ENCODE data around the gene PPP1R2B. TPM values are rescaled to one million over a fixed set of nuclear protein-coding genes. Genes with fewer than 3 reads are reported as not detected.

The PPP1R2B gene
- total RNA-seq, 1 experiment from 2014 or later = not detected

DNA sequence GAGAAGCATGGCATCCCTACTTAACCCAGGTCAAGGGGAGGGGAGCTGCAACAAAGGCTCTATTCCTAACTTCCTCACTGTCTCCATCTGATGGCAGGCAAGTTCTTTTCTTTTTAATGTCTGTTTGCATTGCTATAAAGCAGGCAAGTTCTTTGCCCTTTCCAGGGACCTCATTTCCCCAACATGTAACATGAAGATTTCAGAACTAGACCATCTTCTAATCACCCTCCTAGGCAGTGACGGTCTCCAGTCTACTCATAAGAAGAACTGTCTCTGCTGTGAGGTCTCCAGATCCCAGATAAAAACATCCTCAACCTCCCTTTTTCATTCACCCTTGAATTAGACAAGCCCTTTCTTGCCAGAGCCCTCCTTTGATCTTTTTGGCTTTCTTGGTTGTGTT lies 42.1 kb downstream of the PPP1R2B start:
- CTCF ChIA-PET = no interaction called here
- no peaks in the 10 kb centered on the region for H3K9me3 ChIP-seq (ENCODE audit: insufficient read depth, low read depth)

DNA sequence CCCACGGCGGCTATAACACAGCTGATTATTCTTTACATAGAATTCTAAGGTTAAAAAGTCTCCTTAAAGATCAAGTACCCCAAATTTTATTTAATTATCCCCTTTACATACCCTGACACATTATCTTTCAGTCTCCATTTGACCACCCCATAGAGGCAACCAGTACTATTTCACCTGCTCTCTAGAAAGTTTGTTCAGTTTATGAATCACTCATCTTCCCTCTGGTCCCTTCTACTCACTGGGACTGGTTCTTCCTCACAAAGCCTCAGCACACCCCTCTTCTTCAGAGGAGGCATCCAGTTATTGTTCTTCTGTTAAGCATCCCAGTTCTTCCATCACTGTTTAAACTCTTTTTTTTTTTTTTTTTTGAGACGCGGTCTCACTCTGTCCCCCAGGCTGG lies 42.8 kb downstream of the PPP1R2B start:
- H3K4me2 ChIP-seq = no peak overlapping the region
- H3K27ac ChIP-seq = no peak overlapping the region
- intact Hi-C loops (cut with micrococcal nuclease; ENCODE audit: unreplicated experiment) = no loop called here
- POLR2A ChIA-PET (ENCODE audit: unreplicated experiment) = no interaction called here
- H2AFZ ChIP-seq = no peak overlapping the region
- H3K9me3 ChIP-seq (ENCODE audit: insufficient read depth, low read depth) = no peaks in the 10 kb centered on the region
- peaks cover 34% of the 10 kb centered on the region for H3K27me3 ChIP-seq (ENCODE audit: insufficient read depth, low read depth)
- no peaks in the 10 kb centered on the region for H3K79me2 ChIP-seq (ENCODE audit: low read depth)
- no peaks in the 10 kb centered on the region for H3K36me3 ChIP-seq (ENCODE audit: low read depth)
- CTCF ChIA-PET = no interaction called here
- H3F3A ChIP-seq (ENCODE audit: insufficient read depth, low read depth) = no peaks in the 10 kb centered on the region
- no peaks in the 10 kb centered on the region for H3K4me1 ChIP-seq (replicated peaks; ENCODE audit: insufficient read depth)
- no peak for TF ChIP-seq EZH2 (IDR thresholded peaks at IDR 0.05; ENCODE audit: low read depth)
- TF ChIP-seq, protein P1, sequence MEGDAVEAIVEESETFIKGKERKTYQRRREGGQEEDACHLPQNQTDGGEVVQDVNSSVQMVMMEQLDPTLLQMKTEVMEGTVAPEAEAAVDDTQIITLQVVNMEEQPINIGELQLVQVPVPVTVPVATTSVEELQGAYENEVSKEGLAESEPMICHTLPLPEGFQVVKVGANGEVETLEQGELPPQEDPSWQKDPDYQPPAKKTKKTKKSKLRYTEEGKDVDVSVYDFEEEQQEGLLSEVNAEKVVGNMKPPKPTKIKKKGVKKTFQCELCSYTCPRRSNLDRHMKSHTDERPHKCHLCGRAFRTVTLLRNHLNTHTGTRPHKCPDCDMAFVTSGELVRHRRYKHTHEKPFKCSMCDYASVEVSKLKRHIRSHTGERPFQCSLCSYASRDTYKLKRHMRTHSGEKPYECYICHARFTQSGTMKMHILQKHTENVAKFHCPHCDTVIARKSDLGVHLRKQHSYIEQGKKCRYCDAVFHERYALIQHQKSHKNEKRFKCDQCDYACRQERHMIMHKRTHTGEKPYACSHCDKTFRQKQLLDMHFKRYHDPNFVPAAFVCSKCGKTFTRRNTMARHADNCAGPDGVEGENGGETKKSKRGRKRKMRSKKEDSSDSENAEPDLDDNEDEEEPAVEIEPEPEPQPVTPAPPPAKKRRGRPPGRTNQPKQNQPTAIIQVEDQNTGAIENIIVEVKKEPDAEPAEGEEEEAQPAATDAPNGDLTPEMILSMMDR (conservative IDR thresholded peaks at IDR 0.05) = no peak
- BruUV-seq (replicated peaks) = no TSS peak
- H3K9me2 ChIP-seq (ENCODE audit: insufficient read depth) = no peaks in the 10 kb centered on the region
- no peak overlapping the region for H3K4me3 ChIP-seq
- DNase-seq = no peak
- no peaks in the 10 kb centered on the region for H4K20me1 ChIP-seq (ENCODE audit: insufficient read depth)

More for the DNA sequence above, 42.1 kb downstream of the PPP1R2B start:
- intact Hi-C loops (cut with micrococcal nuclease; ENCODE audit: unreplicated experiment) = no loop called here
- no peak overlapping the region for H3K4me2 ChIP-seq
- BruUV-seq (replicated peaks) = no TSS peak
- no peaks in the 10 kb centered on the region for H3K4me1 ChIP-seq (replicated peaks; ENCODE audit: insufficient read depth)
- H3K9me2 ChIP-seq (ENCODE audit: insufficient read depth) = no peaks in the 10 kb centered on the region
- no peaks in the 10 kb centered on the region for H3K79me2 ChIP-seq (ENCODE audit: low read depth)
- H3K36me3 ChIP-seq (ENCODE audit: low read depth) = no peaks in the 10 kb centered on the region
- peaks cover 36% of the 10 kb centered on the region for H3K27me3 ChIP-seq (ENCODE audit: insufficient read depth, low read depth)
- DNase-seq = no peak
- no peaks in the 10 kb centered on the region for H4K20me1 ChIP-seq (ENCODE audit: insufficient read depth)
- H3K4me3 ChIP-seq = no peak overlapping the region
- H3F3A ChIP-seq (ENCODE audit: insufficient read depth, low read depth) = no peaks in the 10 kb centered on the region
- TF ChIP-seq, protein P1 (conservative IDR thresholded peaks at IDR 0.05) = no peak
- TF ChIP-seq EZH2 (IDR thresholded peaks at IDR 0.05; ENCODE audit: low read depth) = no peak
- no peak overlapping the region for H3K27ac ChIP-seq
- POLR2A ChIA-PET (ENCODE audit: unreplicated experiment) = interaction anchor here (0.6 kb wide), 1 partner anchor 22 kb away, joined by 5 read pairs; no protein-coding TSS in a partner anchor
- H2AFZ ChIP-seq = no peak overlapping the region

DNA sequence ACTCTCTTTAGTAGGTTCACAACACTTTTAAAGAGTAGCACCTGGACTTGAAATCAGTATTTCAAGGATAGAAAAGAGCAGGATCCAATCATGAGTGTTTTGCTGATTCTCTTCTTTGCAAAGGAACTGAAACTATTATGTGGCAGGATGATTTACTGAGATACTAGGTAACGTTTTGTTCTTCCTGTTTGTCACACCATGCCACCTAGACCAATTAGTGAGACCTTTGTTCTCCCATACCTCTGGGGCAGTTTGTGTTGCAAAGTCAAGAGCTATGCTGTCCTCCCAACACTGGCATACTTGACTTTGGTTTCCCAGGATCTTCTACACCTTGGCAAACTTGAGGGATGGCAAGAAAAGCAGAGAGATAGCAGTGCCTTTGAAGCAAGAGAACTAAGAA lies 43.4 kb downstream of the PPP1R2B start:
- no peak overlapping the region for H3K4me3 ChIP-seq
- POLR2A ChIA-PET (ENCODE audit: unreplicated experiment) = no interaction called here
- CTCF ChIA-PET = no interaction called here

More for the DNA sequence above, 43.4 kb downstream of the PPP1R2B start:
- DNase-seq = no peak
- Histone ChIP-seq H3F3A (ENCODE audit: insufficient read depth, low read depth) (no peaks in the 10 kb centered on the region), H2AFZ (no peak overlapping the region), H3K9me2 (ENCODE audit: insufficient read depth) (no peaks in the 10 kb centered on the region), H3K4me2 (no peak overlapping the region), H3K36me3 (ENCODE audit: low read depth) (no peaks in the 10 kb centered on the region), H3K4me1 (replicated peaks; ENCODE audit: insufficient read depth) (no peaks in the 10 kb centered on the region), H3K27me3 (ENCODE audit: insufficient read depth, low read depth) (peaks cover 34% of the 10 kb centered on the region), H3K27ac (no peak overlapping the region), H4K20me1 (ENCODE audit: insufficient read depth) (no peaks in the 10 kb centered on the region), H3K79me2 (ENCODE audit: low read depth) (no peaks in the 10 kb centered on the region), H3K9me3 (ENCODE audit: insufficient read depth, low read depth) (no peaks in the 10 kb centered on the region)
- TF ChIP-seq EZH2 (IDR thresholded peaks at IDR 0.05; ENCODE audit: low read depth) = no peak
- TF ChIP-seq, protein P1 (conservative IDR thresholded peaks at IDR 0.05) = no peak
- no TSS peak for BruUV-seq (replicated peaks)
- intact Hi-C loops (cut with micrococcal nuclease; ENCODE audit: unreplicated experiment) = no loop called here
